CD4-positive, CD25-positive, alpha-beta regulatory T cell (primary cell): ENCODE results near the gene RCAN2. TPM values are rescaled to one million over a fixed set of nuclear protein-coding genes. Genes with fewer than 3 reads are reported as not detected.

ENCODE experiments used
- ATAC-seq, 2 donors: fragments of 150-1000 bp; cut with Tn5 transposase; one replicate each; pipeline ENCODE4 v1.10.0; 2021; ENCODE audit warnings: low read depth in 2 of 2, moderate number of reproducible peaks in 2 of 2, moderate library complexity in 1 of 2
- DNase-seq, 3 donors: peaks; one replicate each; pipeline versions ENCODE4 v3.0.0 to v3.0.0-alpha.2; 2012 to 2022; ENCODE audit warnings: mixed read lengths in 1 of 3
- H3K27ac ChIP-seq: one replicate; pipeline ENCODE4 v1.7.0; 2013; ENCODE audit warnings: mild to moderate bottlenecking, low read length; ENCODE audit not compliant: insufficient read depth, poor library complexity, severe bottlenecking
- H3K27me3 ChIP-seq: one replicate; pipeline ENCODE4 v1.7.0; 2013; ENCODE audit warnings: low read length; ENCODE audit not compliant: control insufficient read depth, insufficient read depth
- H3K36me3 ChIP-seq: one replicate; pipeline ENCODE4 v1.7.0; 2013; ENCODE audit warnings: mild to moderate bottlenecking, low read length, moderate library complexity; ENCODE audit not compliant: control insufficient read depth, insufficient read depth
- H3K4me1 ChIP-seq: 2 replicates; pipeline ENCODE4 v1.7.0; 2013; ENCODE audit warnings: mild to moderate bottlenecking, low read length; ENCODE audit not compliant: insufficient read depth, control insufficient read depth, poor library complexity, severe bottlenecking
- H3K4me3 ChIP-seq: one replicate; pipeline ENCODE4 v1.7.0; 2013; ENCODE audit warnings: low read depth, mild to moderate bottlenecking, low read length, moderate library complexity
- H3K9me3 ChIP-seq, 2 experiments: 1 replicate in 1 of 2; 2 replicates in 1 of 2; pipeline ENCODE4 v1.7.0; 2013; ENCODE audit warnings: low read length in 2 of 2, mild to moderate bottlenecking in 1 of 2, moderate library complexity in 1 of 2; ENCODE audit not compliant: control insufficient read depth in 2 of 2
- H3K27ac Mint-ChIP-seq, 3 donors: one replicate each; pipeline ENCODE4 v1.8.0; 2020 to 2022; ENCODE audit warnings: mild to moderate bottlenecking in 3 of 3, mixed read lengths in 3 of 3, moderate library complexity in 2 of 3
- H3K27me3 Mint-ChIP-seq: one replicate; pipeline ENCODE4 v1.8.0; 2022; ENCODE audit warnings: mild to moderate bottlenecking, mixed read lengths
- H3K36me3 Mint-ChIP-seq: one replicate; pipeline ENCODE4 v1.8.0; 2020; ENCODE audit warnings: mixed read lengths
- H3K4me1 Mint-ChIP-seq, 4 donors: one replicate each; pipeline ENCODE4 v1.8.0; 2020 to 2022; ENCODE audit warnings: mixed read lengths in 4 of 4, mild to moderate bottlenecking in 1 of 4
- H3K4me3 Mint-ChIP-seq, 4 donors: one replicate each; pipeline ENCODE4 v1.8.0; 2020 to 2022; ENCODE audit warnings: mild to moderate bottlenecking in 4 of 4, mixed read lengths in 4 of 4, moderate library complexity in 3 of 4
- H3K9me3 Mint-ChIP-seq, 7 donors: one replicate each; pipeline ENCODE4 v1.8.0; 2020 to 2022; ENCODE audit warnings: mixed read lengths in 7 of 7, mild to moderate bottlenecking in 3 of 7, moderate library complexity in 2 of 7
- polyA plus RNA-seq, 4 donors: library from polyadenylated mRNA; unstranded; fragments of 300-500 nt; fragmentation: Illumina TruSeq; gene quantifications; one replicate each; pipeline ENCODE4 v1.2.3, GENCODE V29; 2021
- total RNA-seq: library from RNA; stranded (reverse); gene quantifications from one replicate; pipeline ENCODE4 v1.2.3, GENCODE V29; 2022

RCAN2 gene
- total and polyA plus RNA-seq, 5 donors from 2014 or later, result 0.08 to 0.14 TPM; not detected in 3

GRCh38 chr6:46310196-46310595 lies 181.1 kb downstream of the RCAN2 start:
- Histone ChIP-seq H3K4me1 (no peaks in the 10 kb centered on the region), H3K27me3 (peaks cover 8% of the 10 kb centered on the region), H3K4me3 (no peak overlapping the region), H3K9me3 (no peaks in the 10 kb centered on the region), H3K36me3 (no peaks in the 10 kb centered on the region), H3K27ac (no peak overlapping the region)
- ATAC-seq, result no peak
- Mint-ChIP-seq H3K4me3 (no peak overlapping the region), H3K27ac (no peak overlapping the region), H3K27me3 (no peaks in the 10 kb centered on the region), H3K9me3 (peaks cover 0 to 7% (median 0%) of the 10 kb centered on the region in 7 donors), H3K36me3 (no peaks in the 10 kb centered on the region), H3K4me1 (no peaks in the 10 kb centered on the region)
- DNase-seq, result no peak

- ATAC-seq (no peak), DNase-seq (no peak)
- no peaks in the 10 kb centered on the region for H3K9me3 ChIP-seq
- H3K4me1 ChIP-seq, result no peaks in the 10 kb centered on the region
- Mint-ChIP-seq H3K27ac (no peak overlapping the region), H3K27me3 (no peaks in the 10 kb centered on the region), H3K9me3 (peaks cover 0 to 7% (median 0%) of the 10 kb centered on the region in 7 donors), H3K4me1 (no peaks in the 10 kb centered on the region), H3K4me3 (no peak overlapping the region), H3K36me3 (no peaks in the 10 kb centered on the region)
- no peak overlapping the region for H3K27ac ChIP-seq
- H3K36me3 ChIP-seq, result no peaks in the 10 kb centered on the region
- H3K4me3 ChIP-seq, result no peak overlapping the region
- H3K27me3 ChIP-seq, result peaks cover 8% of the 10 kb centered on the region
These were observed 184.8 kb downstream of the RCAN2 start for GRCh38 chr6:46306431-46306830.

- Histone ChIP-seq H3K36me3 (no peaks in the 10 kb centered on the region), H3K4me1 (no peaks in the 10 kb centered on the region), H3K27ac (no peak overlapping the region), H3K4me3 (no peak overlapping the region), H3K9me3 (no peaks in the 10 kb centered on the region), H3K27me3 (peaks cover 7% of the 10 kb centered on the region)
- no peaks in the 10 kb centered on the region for H3K4me1 Mint-ChIP-seq
- no peak overlapping the region for H3K27ac Mint-ChIP-seq
- ATAC-seq (no peak), DNase-seq (no peak)
- peaks cover 0 to 7% (median 0%) of the 10 kb centered on the region in 7 donors for H3K9me3 Mint-ChIP-seq
- no peaks in the 10 kb centered on the region for H3K27me3 Mint-ChIP-seq
- no peak overlapping the region for H3K4me3 Mint-ChIP-seq
- H3K36me3 Mint-ChIP-seq, result no peaks in the 10 kb centered on the region
These were observed 185.4 kb downstream of the RCAN2 start for GRCh38 chr6:46305833-46306232.

GRCh38 chr6:46305236-46305635 lies 186.0 kb downstream of the RCAN2 start:
- Histone ChIP-seq H3K27ac (no peak overlapping the region), H3K4me1 (no peaks in the 10 kb centered on the region), H3K36me3 (no peaks in the 10 kb centered on the region), H3K4me3 (no peak overlapping the region), H3K9me3 (no peaks in the 10 kb centered on the region), H3K27me3 (peaks cover 7% of the 10 kb centered on the region)
- Mint-ChIP-seq H3K4me1 (no peaks in the 10 kb centered on the region), H3K9me3 (peaks cover 0 to 7% (median 0%) of the 10 kb centered on the region in 7 donors), H3K27me3 (no peaks in the 10 kb centered on the region), H3K36me3 (no peaks in the 10 kb centered on the region), H3K27ac (no peak overlapping the region), H3K4me3 (no peak overlapping the region)
- DNase-seq (no peak), ATAC-seq (no peak)

GRCh38 chr6:46302816-46303215 lies 188.4 kb downstream of the RCAN2 start:
- Histone ChIP-seq H3K27me3 (peaks cover 5% of the 10 kb centered on the region), H3K4me3 (no peak overlapping the region), H3K9me3 (no peaks in the 10 kb centered on the region), H3K4me1 (no peaks in the 10 kb centered on the region), H3K27ac (no peak overlapping the region), H3K36me3 (no peaks in the 10 kb centered on the region)
- ATAC-seq (no peak), DNase-seq (no peak)
- Mint-ChIP-seq H3K36me3 (no peaks in the 10 kb centered on the region), H3K27me3 (no peaks in the 10 kb centered on the region), H3K4me3 (no peak overlapping the region), H3K27ac (no peak overlapping the region), H3K9me3 (peaks cover 0 to 7% (median 0%) of the 10 kb centered on the region in 7 donors), H3K4me1 (no peaks in the 10 kb centered on the region)

- Mint-ChIP-seq H3K36me3 (no peaks in the 10 kb centered on the region), H3K4me3 (no peak overlapping the region), H3K4me1 (no peaks in the 10 kb centered on the region), H3K27me3 (no peaks in the 10 kb centered on the region), H3K9me3 (peaks cover 0 to 6% (median 0%) of the 10 kb centered on the region in 7 donors), H3K27ac (no peak overlapping the region)
- Histone ChIP-seq H3K4me3 (no peak overlapping the region), H3K27me3 (peaks cover 4% of the 10 kb centered on the region), H3K9me3 (no peaks in the 10 kb centered on the region), H3K4me1 (no peaks in the 10 kb centered on the region), H3K36me3 (no peaks in the 10 kb centered on the region), H3K27ac (no peak overlapping the region)
- ATAC-seq (no peak), DNase-seq (no peak)
These were observed 189.1 kb downstream of the RCAN2 start for GRCh38 chr6:46302176-46302575.

GRCh38 chr6:46299253-46299652 lies 192.0 kb downstream of the RCAN2 start:
- ATAC-seq (no peak), DNase-seq (no peak)
- no peak overlapping the region for H3K4me3 Mint-ChIP-seq
- H3K9me3 Mint-ChIP-seq, result peaks cover 0 to 4% (median 0%) of the 10 kb centered on the region in 7 donors
- Histone ChIP-seq H3K36me3 (no peaks in the 10 kb centered on the region), H3K9me3 (no peaks in the 10 kb centered on the region), H3K27me3 (no peaks in the 10 kb centered on the region), H3K4me3 (no peak overlapping the region), H3K4me1 (no peaks in the 10 kb centered on the region), H3K27ac (no peak overlapping the region)
- no peaks in the 10 kb centered on the region for H3K27me3 Mint-ChIP-seq
- H3K27ac Mint-ChIP-seq, result no peak overlapping the region
- no peaks in the 10 kb centered on the region for H3K4me1 Mint-ChIP-seq
- no peaks in the 10 kb centered on the region for H3K36me3 Mint-ChIP-seq

- Histone ChIP-seq H3K4me1 (no peaks in the 10 kb centered on the region), H3K27me3 (no peaks in the 10 kb centered on the region), H3K27ac (no peak overlapping the region), H3K36me3 (no peaks in the 10 kb centered on the region), H3K4me3 (no peak overlapping the region), H3K9me3 (no peaks in the 10 kb centered on the region)
- H3K9me3 Mint-ChIP-seq, result peaks cover 0 to 3% (median 0%) of the 10 kb centered on the region in 7 donors
- H3K27me3 Mint-ChIP-seq, result no peaks in the 10 kb centered on the region
- no peak for ATAC-seq
- H3K36me3 Mint-ChIP-seq, result no peaks in the 10 kb centered on the region
- H3K4me1 Mint-ChIP-seq, result no peaks in the 10 kb centered on the region
- DNase-seq, result no peak
- H3K4me3 Mint-ChIP-seq, result no peak overlapping the region
- no peak overlapping the region for H3K27ac Mint-ChIP-seq
These were observed 194.7 kb downstream of the RCAN2 start for GRCh38 chr6:46296586-46296985.
